ENCODE results near the gene PLAU. TPM values are rescaled to one million over a fixed set of nuclear protein-coding genes. Genes with fewer than 3 reads are reported as not detected.

PLAU gene
- total RNA-seq, 2 experiments from 2014 or later: not detected

GRCh38 chr10:73866621-73867020 lies 44.3 kb upstream of the PLAU start:
- no peak overlapping the region for H3K4me3 ChIP-seq (ENCODE audit: low read length)
- no peaks in the 10 kb centered on the region for H3K9me3 Mint-ChIP-seq
- no peak for TF ChIP-seq CTCF (IDR thresholded peaks at IDR 0.05)
- peaks cover 61% of the 10 kb centered on the region for H3K36me3 ChIP-seq (ENCODE audit: insufficient read depth, low read length)
- peak overlapping the region; percentile 94 for H3K27ac Mint-ChIP-seq
- ATAC-seq (ENCODE audit: poor library complexity) (no peak), DNase-seq (no peak)
- H3K4me3 Mint-ChIP-seq: peak overlapping the region; percentile 71
- no peaks in the 10 kb centered on the region for H3K27me3 Mint-ChIP-seq
- ChIA-PET CTCF (interaction anchor here (1.4 to 3.6 kb wide), 3 partner anchors 13 to 25 kb away, joined by 3 to 22 read pairs (median 5); no protein-coding TSS in a partner anchor), POLR2A (interaction anchor here (0.5 to 6.6 kb wide), 7 partner anchors 8 to 178 kb away, joined by 3 to 51 read pairs (median 3); partner anchors contain the start of gene CAMK2G)
- H3K27ac ChIP-seq (ENCODE audit: low read depth in 1 of 2, low read length in 2 of 2): peak overlapping the region; percentile 65 to 70
- H3K9me3 ChIP-seq (ENCODE audit: control insufficient read depth in 1 of 2, insufficient read depth in 1 of 2, low read length in 2 of 2): no peaks in the 10 kb centered on the region
- peaks cover 66% of the 10 kb centered on the region for H3K36me3 Mint-ChIP-seq (ENCODE audit: low read depth)
- intact Hi-C loops (cut with DNase I, micrococcal nuclease): no loop called here
- peaks cover 96% of the 10 kb centered on the region for H3K4me1 ChIP-seq (ENCODE audit: insufficient read depth, low read length)
- H3K27me3 ChIP-seq (ENCODE audit: control insufficient read depth in 1 of 2, insufficient read depth in 2 of 2, low read length in 2 of 2): no peaks in the 10 kb centered on the region
- peaks cover 99% of the 10 kb centered on the region for H3K4me1 Mint-ChIP-seq (ENCODE audit: low read depth)

- Mint-ChIP-seq H3K36me3 (ENCODE audit: low read depth) (peaks cover 69% of the 10 kb centered on the region), H3K9me3 (no peaks in the 10 kb centered on the region), H3K4me3 (no peak overlapping the region), H3K4me1 (ENCODE audit: low read depth) (peaks cover 100% of the 10 kb centered on the region), H3K27ac (peak overlapping the region; percentile 94), H3K27me3 (no peaks in the 10 kb centered on the region)
- peaks cover 64% of the 10 kb centered on the region for H3K36me3 ChIP-seq (ENCODE audit: insufficient read depth, low read length)
- no peak for DNase-seq
- H3K27me3 ChIP-seq (ENCODE audit: control insufficient read depth in 1 of 2, insufficient read depth in 2 of 2, low read length in 2 of 2): no peaks in the 10 kb centered on the region
- ChIA-PET CTCF (interaction anchor here (1.5 to 3.6 kb wide), 2 partner anchors 12 to 24 kb away, joined by 3 to 22 read pairs; no protein-coding TSS in a partner anchor), POLR2A (interaction anchor here (0.9 to 6.6 kb wide), 4 partner anchors 7 to 96 kb away, joined by 3 to 51 read pairs (median 4); partner anchors contain the start of gene CAMK2G)
- H3K4me1 ChIP-seq (ENCODE audit: insufficient read depth, low read length): peaks cover 96% of the 10 kb centered on the region
- H3K27ac ChIP-seq (ENCODE audit: low read depth in 1 of 2, low read length in 2 of 2): peak overlapping the region; percentile 65 to 70
- no peak for TF ChIP-seq CTCF (IDR thresholded peaks at IDR 0.05)
- no peak overlapping the region for H3K4me3 ChIP-seq (ENCODE audit: low read length)
- ATAC-seq (ENCODE audit: poor library complexity): no peak
- H3K9me3 ChIP-seq (ENCODE audit: control insufficient read depth in 1 of 2, insufficient read depth in 1 of 2, low read length in 2 of 2): no peaks in the 10 kb centered on the region
- intact Hi-C loops (cut with DNase I, micrococcal nuclease): no loop called here
These were observed 43.7 kb upstream of the PLAU start for GRCh38 chr10:73867126-73867807.

GRCh38 chr10:73867871-73868631 lies 42.9 kb upstream of the PLAU start:
- intact Hi-C loops (cut with DNase I, micrococcal nuclease): no loop called here
- peaks cover 100% of the 10 kb centered on the region for H3K4me1 Mint-ChIP-seq (ENCODE audit: low read depth)
- Histone ChIP-seq H3K4me1 (ENCODE audit: insufficient read depth, low read length) (peaks cover 96% of the 10 kb centered on the region), H3K27ac (ENCODE audit: low read depth in 1 of 2, low read length in 2 of 2) (peak overlapping the region; percentile 22 to 58), H3K27me3 (ENCODE audit: control insufficient read depth in 1 of 2, insufficient read depth in 2 of 2, low read length in 2 of 2) (no peaks in the 10 kb centered on the region), H3K36me3 (ENCODE audit: insufficient read depth, low read length) (peaks cover 63% of the 10 kb centered on the region), H3K9me3 (ENCODE audit: control insufficient read depth in 1 of 2, insufficient read depth in 1 of 2, low read length in 2 of 2) (no peaks in the 10 kb centered on the region), H3K4me3 (ENCODE audit: low read length) (no peak overlapping the region)
- no peaks in the 10 kb centered on the region for H3K27me3 Mint-ChIP-seq
- peak overlapping the region; percentile 94 for H3K27ac Mint-ChIP-seq
- DNase-seq (no peak), ATAC-seq (ENCODE audit: poor library complexity) (no peak)
- no peaks in the 10 kb centered on the region for H3K9me3 Mint-ChIP-seq
- TF ChIP-seq CTCF (IDR thresholded peaks at IDR 0.05): no peak
- H3K36me3 Mint-ChIP-seq (ENCODE audit: low read depth): peaks cover 69% of the 10 kb centered on the region
- peak overlapping the region; percentile 25 for H3K4me3 Mint-ChIP-seq
- CTCF ChIA-PET: interaction anchor here (1.8 to 3.6 kb wide), 2 partner anchors 12 to 17 kb away, joined by 3 to 22 read pairs; no protein-coding TSS in a partner anchor
- POLR2A ChIA-PET: interaction anchor here (1.3 kb wide), 1 partner anchor 12 kb away, joined by 6 read pairs; no protein-coding TSS in a partner anchor
